K562 (cell line): ENCODE results near the gene NRXN3. TPM values are rescaled to one million over a fixed set of nuclear protein-coding genes. Genes with fewer than 3 reads are reported as not detected.

ENCODE experiments used
- ATAC-seq: fragments of 200-7000 bp; cut with Tn5 transposase; 3 replicates; pipeline ENCODE4 v1.9.1; 2020; ENCODE audit warnings: moderate library complexity
- BruUV-seq: library from RNA; stranded (reverse); fragments of 400-500 nt; replicated peaks from 2 replicates; lab custom pipeline; 2021; lab: Mats Ljungman, UMichigan
- CTCF ChIA-PET: fragments of 300-600 bp; formaldehyde crosslinking; extraction: SDS; loops from one replicate; lab custom pipeline; 2021; ENCODE audit warnings: low intra/inter-chr PET ratio; lab: Yijun Ruan, JAX
- POLR2A ChIA-PET: fragments of 300-600, 350-650 bp; sonication (Branson Sonifier 250); formaldehyde crosslinking; extraction: SDS; loops from one replicate; lab custom pipeline; 2021; ENCODE audit warnings: antibody characterized with exemption, inconsistent platforms; lab: Yijun Ruan, JAX
- DNase-seq, 4 experiments: peaks; one replicate each; pipeline versions ENCODE4 v3.0.0 to v3.0.0-alpha.2; 2011 to 2018; ENCODE audit warnings: low spot score in 3 of 4, mixed read lengths in 3 of 4; ENCODE audit errors: extremely low read depth in 1 of 4
- FAIRE-seq: peaks from 2 replicates; lab custom pipeline; 2011; peaks lifted over from hg19 to GRCh38; lab: Jason Lieb, UNC
- H2AFZ ChIP-seq: 2 replicates; pipeline ENCODE4 v1.6.0; 2011; ENCODE audit warnings: low read depth, low read length, control low read depth, inconsistent platforms
- H3K27ac ChIP-seq: fragments of 200-600 bp; 3 replicates; pipeline ENCODE4 v1.8.0; 2011; ENCODE audit warnings: low read depth, mild to moderate bottlenecking, control low read depth, inconsistent platforms, low read length, moderate library complexity, mixed read lengths; ENCODE audit errors: extremely low read depth
- H3K27me3 ChIP-seq, 2 experiments: fragments of 300-600 bp in 1 of 2; 2 replicates in 1 of 2; 3 replicates in 1 of 2; pipeline versions ENCODE4 v1.6.0 to v1.8.0; 2011; ENCODE audit warnings: inconsistent platforms in 2 of 2, low read length in 2 of 2, mild to moderate bottlenecking in 1 of 2, mixed read lengths in 1 of 2, moderate library complexity in 1 of 2; ENCODE audit not compliant: control insufficient read depth in 2 of 2, insufficient read depth in 2 of 2
- H3K36me3 ChIP-seq: fragments of 300-600 bp; 3 replicates; pipeline ENCODE4 v1.8.0; 2011; ENCODE audit warnings: mild to moderate bottlenecking, low read length, inconsistent platforms; ENCODE audit not compliant: control insufficient read depth, insufficient read depth
- H3K4me1 ChIP-seq, 2 experiments: fragments of 200-600 bp in 1 of 2; replicated peaks in 1 of 2; 2 replicates in 1 of 2; 3 replicates in 1 of 2; pipeline versions ENCODE4 v1.5.1 to v1.8.0; 2011; ENCODE audit warnings: inconsistent platforms in 2 of 2, low read length in 2 of 2, mild to moderate bottlenecking in 1 of 2, mixed read lengths in 1 of 2, moderate library complexity in 1 of 2; ENCODE audit not compliant: control insufficient read depth in 2 of 2, insufficient read depth in 2 of 2
- H3K4me2 ChIP-seq: 2 replicates; pipeline ENCODE4 v1.6.1; 2011; ENCODE audit warnings: low read length, control low read depth, inconsistent platforms, mixed read lengths; ENCODE audit not compliant: insufficient read depth
- H3K4me3 ChIP-seq: fragments of 200-600 bp; sonication (generic), shearing (Covaris generic); 2 replicates; pipeline ENCODE4 v1.5.1; 2016; ENCODE audit warnings: control low read depth, inconsistent platforms
- H3K79me2 ChIP-seq: fragments of 200-600 bp; 3 replicates; pipeline ENCODE4 v1.8.0; 2011; ENCODE audit warnings: low read length, inconsistent platforms; ENCODE audit not compliant: control insufficient read depth, insufficient read depth
- H3K9ac ChIP-seq, 2 experiments: 2 replicates each; pipeline versions ENCODE4 v1.6.0 to v1.6.1; 2011; ENCODE audit warnings: low read depth in 2 of 2, low read length in 2 of 2, control low read depth in 1 of 2, inconsistent platforms in 1 of 2, mild to moderate bottlenecking in 1 of 2, mixed read lengths in 1 of 2; ENCODE audit not compliant: insufficient read depth in 1 of 2
- H3K9me1 ChIP-seq: one replicate; pipeline ENCODE4 v1.6.0; 2011; ENCODE audit warnings: inconsistent platforms, mild to moderate bottlenecking, low read length, moderate library complexity; ENCODE audit not compliant: control insufficient read depth, insufficient read depth
- H3K9me3 ChIP-seq: replicated peaks from 2 replicates; pipeline ENCODE4 v1.5.1; 2011; ENCODE audit warnings: low read depth, low read length, inconsistent platforms; ENCODE audit not compliant: control insufficient read depth, insufficient read depth
- H4K20me1 ChIP-seq: replicated peaks from 2 replicates; pipeline ENCODE4 v1.6.1; 2011; ENCODE audit warnings: low read length, inconsistent platforms, mixed read lengths; ENCODE audit not compliant: control insufficient read depth, insufficient read depth
- CTCF ChIP-seq, 3 experiments: IDR thresholded peaks in 2 of 3; conservative IDR thresholded peaks in 1 of 3; 2 replicates each; pipeline ENCODE4 v1.5.1; 2011 to 2012; ENCODE audit warnings: low read length in 3 of 3, mild to moderate bottlenecking in 3 of 3, control low read depth in 2 of 3, improper control_type of control experiment in 1 of 3, inconsistent platforms in 1 of 3, low read depth in 1 of 3, mixed read lengths in 1 of 3, moderate library complexity in 1 of 3; ENCODE audit not compliant: insufficient read depth in 2 of 3
- GTF2A2 ChIP-seq: IDR thresholded peaks from 2 replicates; pipeline ENCODE4 v1.6.1; 2016; ENCODE audit warnings: mild to moderate bottlenecking, missing genetic modification characterization, missing compliant biosample characterization
- NR2F6 ChIP-seq: fragments of 450-650 bp; formaldehyde crosslinking; IDR thresholded peaks from 2 replicates; pipeline ENCODE4 v1.4.0; 2020; ENCODE audit warnings: mild to moderate bottlenecking
- RAD21 ChIP-seq, 2 experiments: fragments of 250-450 bp in 1 of 2; fragments of 450-650 bp in 1 of 2; sonication (Bioruptor Pico) in 1 of 2; formaldehyde crosslinking in 1 of 2; IDR thresholded peaks in 1 of 2; conservative IDR thresholded peaks in 1 of 2; 2 replicates each; pipeline versions ENCODE4 v1.4.0 to v1.8.0; 2020 to 2022; ENCODE audit warnings: mild to moderate bottlenecking in 2 of 2, moderate library complexity in 1 of 2
- RBM14 ChIP-seq: fragments of 200-400 bp; formaldehyde crosslinking; IDR thresholded peaks from 2 replicates; pipeline ENCODE4 v1.6.1; 2018; ENCODE audit warnings: low read depth, mild to moderate bottlenecking, low read length, moderate library complexity, borderline replicate concordance; ENCODE audit not compliant: insufficient read depth
- TFE3 ChIP-seq: fragments of 450-650 bp; formaldehyde crosslinking; IDR thresholded peaks from 2 replicates; pipeline ENCODE4 v1.4.0; 2020; ENCODE audit warnings: mild to moderate bottlenecking, mixed read lengths
- WGBS: fragments of 100-300 bp; shearing (Covaris generic); methylation state at CpG from one replicate; pipeline ENCODE4 v1.1.6; 2016; ENCODE audit warnings: low coverage, mixed read lengths; ENCODE audit not compliant: insufficient coverage; ENCODE audit errors: missing lambda C conversion rate; 5-methylcytosine and 5-hydroxymethylcytosine counted together
- in situ Hi-C: fragments of 300-500 bp; cut with MboI; formaldehyde crosslinking; loops from 4 replicates; pipeline ENCODE4 v1.15.0; 2018; ENCODE audit warnings: inconsistent platforms, mixed read lengths
- intact Hi-C: fragments of 100-400 bp; cut with micrococcal nuclease; formaldehyde crosslinking; loops from 2 replicates; pipeline ENCODE4 v1.14.2; 2022
- polyA plus RNA-seq, 8 experiments: library from polyadenylated mRNA; depleted of rRNA in 4 of 8; stranded (reverse) in 5 of 8; unstranded in 3 of 8; fragments of >200 nt; fragmentation: Nextera tagmentation in 2 of 8; fragmentation: Illumina TruSeq in 1 of 8; extraction: Ambion mirVana in 2 of 8; extraction: Trizol in 1 of 8; gene quantifications; 2 replicates each; pipeline versions ENCODE4 v1.2.1 to v1.2.3, GENCODE V29; 2011 to 2014; ENCODE audit warnings: inconsistent platforms in 1 of 8, missing spikeins in 1 of 8
- total RNA-seq, 7 experiments: library from RNA; depleted of rRNA in 6 of 7; stranded (reverse); fragments of >200 nt in 6 of 7; fragmentation: Illumina TruSeq in 2 of 7; extraction: Trizol in 2 of 7; gene quantifications; 2 replicates each; pipeline versions ENCODE4 v1.2.1 to v1.2.3, GENCODE V29; 2011 to 2021; ENCODE audit warnings: low replicate concordance in 1 of 7

The NRXN3 gene
- total and polyA plus RNA-seq, 9 of the 15 experiments (the other 6 are each of a cell fraction or from before 2014, with no cell fraction given): 0.09 TPM; not detected in 8

- no peak for TF ChIP-seq NR2F6 (CRISPR knock-in tag)
- no peak for TF ChIP-seq GTF2A2
These were observed 33.5 kb upstream of the NRXN3 start (continued) for GRCh38 chr14:78136695-78137094.

- H3K4me3 ChIP-seq: no peak overlapping the region
- ChIA-PET CTCF (interaction anchor here (0.6 kb wide), 1 partner anchor 457 kb away, joined by 3 read pairs; no protein-coding TSS in a partner anchor), POLR2A (no interaction called here)
- no peak for ATAC-seq
- H4K20me1 ChIP-seq: no peaks in the 10 kb centered on the region
- no peak overlapping the region for H2AFZ ChIP-seq
- in situ Hi-C loops (no loop called here), intact Hi-C loops (no loop called here)
- peak in 1 of 3 experiments; percentile 24; a peak in 1 of 6 replicates for TF ChIP-seq CTCF (IDR thresholded peaks at IDR 0.05 in 2 of 3, conservative IDR thresholded peaks at IDR 0.05 in 1 of 3; ENCODE audit: insufficient read depth in 2 of 3, low read depth in 1 of 3, low read length in 3 of 3)
- 0 out of 4 replicates have a peak, but pooled peaks of 1 of the 2 experiments have one; percentile 6 for TF ChIP-seq RAD21 (CRISPR knock-in tag; conservative IDR thresholded peaks at IDR 0.05 in 1 of 2, IDR thresholded peaks at IDR 0.05 in 1 of 2)
- no peak for TF ChIP-seq RBM14
- no peak for TF ChIP-seq TFE3
- no peak for DNase-seq
- FAIRE-seq: no peak
- H3K36me3 ChIP-seq: no peaks in the 10 kb centered on the region
- 0% methylated on average over 2 of the region's 2 CpGs for WGBS
- no peaks in the 10 kb centered on the region for H3K79me2 ChIP-seq
- H3K4me1 ChIP-seq: no peaks in the 10 kb centered on the region; a peak in 1 of 5 replicates
- no peaks in the 10 kb centered on the region for H3K9me1 ChIP-seq
- H3K4me2 ChIP-seq: no peak overlapping the region
- no peaks in the 10 kb centered on the region for H3K9me3 ChIP-seq
- H3K27me3 ChIP-seq: no peaks in the 10 kb centered on the region
- H3K27ac ChIP-seq: no peak overlapping the region
- no TSS peak for BruUV-seq
- H3K9ac ChIP-seq: no peak overlapping the region
These were observed 28.6 kb upstream of the NRXN3 start for GRCh38 chr14:78141590-78141989.
